HG03060 (cell line): ENCODE data around the gene NBPF1.
"Not testable (repeated sequence)": the region's sequence is repeated elsewhere in the genome, so short reads cannot be mapped to it uniquely, and the experiment has no call there.

Experiments
- ATAC-seq: cut with Tn5 transposase; IDR thresholded peaks from one replicate; pipeline ENCODE4 v1.9.1; 2021; ENCODE audit warnings: low read depth, moderate number of reproducible peaks; ENCODE audit not compliant: unreplicated experiment

The NBPF1 gene

GRCh38 chr1:16623812-16624719 lies 10.7 kb upstream of the NBPF1 start:
- not testable (repeated sequence) for ATAC-seq

GRCh38 chr1:16623337-16623736 lies 10.0 kb upstream of the NBPF1 start:
- ATAC-seq = not testable (repeated sequence)

- not testable (repeated sequence) for ATAC-seq
These were observed 8.4 kb upstream of the NBPF1 start for GRCh38 chr1:16621681-16622315.

- no peak for ATAC-seq
These were observed 7.9 kb upstream of the NBPF1 start for GRCh38 chr1:16621300-16621658.

- ATAC-seq = not testable (repeated sequence)
These were observed 6.6 kb upstream of the NBPF1 start for GRCh38 chr1:16619803-16620501.

- no peak for ATAC-seq
These were observed 5.4 kb upstream of the NBPF1 start for GRCh38 chr1:16618719-16619118.

GRCh38 chr1:16617778-16618580 lies 4.6 kb upstream of the NBPF1 start:
- no peak for ATAC-seq

- ATAC-seq = no peak
These were observed 3.8 kb upstream of the NBPF1 start for GRCh38 chr1:16617114-16617631.

- no peak for ATAC-seq
These were observed 2.2 kb upstream of the NBPF1 start for GRCh38 chr1:16615253-16616252.

- ATAC-seq = no peak
These were observed 1.2 kb upstream of the NBPF1 start for GRCh38 chr1:16614361-16615252.

GRCh38 chr1:16612332-16613172 lies 812 bp downstream of the NBPF1 start:
- ATAC-seq = no peak

- not testable (repeated sequence) for ATAC-seq
These were observed 1.4 kb downstream of the NBPF1 start for GRCh38 chr1:16611981-16612331.

- not testable (repeated sequence) for ATAC-seq
These were observed 2.2 kb downstream of the NBPF1 start for GRCh38 chr1:16611164-16611563.

GRCh38 chr1:16610553-16610952 lies 2.8 kb downstream of the NBPF1 start:
- ATAC-seq = not testable (repeated sequence)

- ATAC-seq = not testable (repeated sequence)
These were observed 3.6 kb downstream of the NBPF1 start for GRCh38 chr1:16609761-16610160.

- ATAC-seq = no peak
These were observed 4.4 kb downstream of the NBPF1 start for GRCh38 chr1:16608838-16609560.
